Subcutaneous abdominal adipose tissue (tissue), 5 donors: ENCODE results near the gene TLE4.

Experiments
- H3K27ac ChIP-seq: one replicate; pipeline ENCODE4 v1.7.0; 2013; ENCODE audit warnings: low read depth, mild to moderate bottlenecking, inconsistent platforms, low read length, moderate library complexity
- H3K27me3 ChIP-seq, 5 donors: one replicate each; pipeline ENCODE4 v1.7.0; 2013; ENCODE audit warnings: low read length in 5 of 5, inconsistent platforms in 1 of 5; ENCODE audit not compliant: control insufficient read depth in 5 of 5, insufficient read depth in 4 of 5
- H3K36me3 ChIP-seq, 5 donors: one replicate each; pipeline ENCODE4 v1.7.0; 2013; ENCODE audit warnings: low read length in 5 of 5; ENCODE audit not compliant: control insufficient read depth in 5 of 5, insufficient read depth in 5 of 5
- H3K4me1 ChIP-seq, 5 donors: one replicate each; pipeline ENCODE4 v1.7.0; 2013; ENCODE audit warnings: low read length in 5 of 5, mild to moderate bottlenecking in 3 of 5, moderate library complexity in 1 of 5; ENCODE audit not compliant: control insufficient read depth in 5 of 5, insufficient read depth in 5 of 5
- H3K4me3 ChIP-seq, 5 donors: one replicate each; pipeline ENCODE4 v1.7.0; 2013; ENCODE audit warnings: low read length in 5 of 5, low read depth in 1 of 5
- H3K9ac ChIP-seq, 5 donors: one replicate each; pipeline ENCODE4 v1.7.0; 2013; ENCODE audit warnings: low read length in 5 of 5, mild to moderate bottlenecking in 4 of 5, moderate library complexity in 3 of 5
- H3K9me3 ChIP-seq, 5 donors: one replicate each; pipeline ENCODE4 v1.7.0; 2013; ENCODE audit warnings: low read length in 5 of 5; ENCODE audit not compliant: control insufficient read depth in 5 of 5
- donor health status: healthy.
- donor health status: healthy.
- donor health status: healthy.
- donor health status: healthy.
- donor health status: healthy.

Gene TLE4

GRCh38 chr9:79682076-79682736, 110.4 kb downstream of the TLE4 start:
- H3K27me3 ChIP-seq: no peaks in the 10 kb centered on the region

DNA sequence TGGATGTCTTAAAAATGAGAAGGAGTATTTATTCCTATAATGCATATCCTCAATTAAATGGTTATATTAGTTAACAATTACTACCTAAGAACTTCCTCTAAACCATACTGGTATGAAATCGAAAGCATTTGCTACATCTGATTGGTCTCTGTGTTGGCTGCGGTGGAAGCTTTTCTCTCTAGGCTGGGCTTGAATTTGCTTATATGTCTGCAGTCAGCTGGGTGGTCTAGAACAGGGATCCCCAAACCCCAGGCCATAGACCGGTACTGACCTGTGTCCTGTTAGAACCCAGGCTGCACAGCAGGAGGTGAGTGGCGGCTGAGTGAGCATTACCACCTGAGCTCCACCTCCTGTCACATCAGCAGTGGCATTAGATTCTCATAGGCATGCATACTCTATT, 112.3 kb downstream of the TLE4 start:
- Histone ChIP-seq H3K9me3 (no peaks in the 10 kb centered on the region), H3K4me1 (peaks cover 0 to 13% (median 9%) of the 10 kb centered on the region in 5 donors), H3K4me3 (no peak overlapping the region), H3K36me3 (no peaks in the 10 kb centered on the region), H3K27me3 (no peaks in the 10 kb centered on the region), H3K27ac (no peak overlapping the region), H3K9ac (no peak overlapping the region)

More at GRCh38 chr9:79682076-79682736, 110.4 kb downstream of the TLE4 start:
- H3K9me3 ChIP-seq: no peaks in the 10 kb centered on the region
- H3K36me3 ChIP-seq: no peaks in the 10 kb centered on the region
- H3K4me1 ChIP-seq: peaks cover 0 to 13% (median 9%) of the 10 kb centered on the region in 5 donors
- no peak overlapping the region for H3K27ac ChIP-seq
- no peak overlapping the region for H3K9ac ChIP-seq
- H3K4me3 ChIP-seq: no peak overlapping the region

DNA sequence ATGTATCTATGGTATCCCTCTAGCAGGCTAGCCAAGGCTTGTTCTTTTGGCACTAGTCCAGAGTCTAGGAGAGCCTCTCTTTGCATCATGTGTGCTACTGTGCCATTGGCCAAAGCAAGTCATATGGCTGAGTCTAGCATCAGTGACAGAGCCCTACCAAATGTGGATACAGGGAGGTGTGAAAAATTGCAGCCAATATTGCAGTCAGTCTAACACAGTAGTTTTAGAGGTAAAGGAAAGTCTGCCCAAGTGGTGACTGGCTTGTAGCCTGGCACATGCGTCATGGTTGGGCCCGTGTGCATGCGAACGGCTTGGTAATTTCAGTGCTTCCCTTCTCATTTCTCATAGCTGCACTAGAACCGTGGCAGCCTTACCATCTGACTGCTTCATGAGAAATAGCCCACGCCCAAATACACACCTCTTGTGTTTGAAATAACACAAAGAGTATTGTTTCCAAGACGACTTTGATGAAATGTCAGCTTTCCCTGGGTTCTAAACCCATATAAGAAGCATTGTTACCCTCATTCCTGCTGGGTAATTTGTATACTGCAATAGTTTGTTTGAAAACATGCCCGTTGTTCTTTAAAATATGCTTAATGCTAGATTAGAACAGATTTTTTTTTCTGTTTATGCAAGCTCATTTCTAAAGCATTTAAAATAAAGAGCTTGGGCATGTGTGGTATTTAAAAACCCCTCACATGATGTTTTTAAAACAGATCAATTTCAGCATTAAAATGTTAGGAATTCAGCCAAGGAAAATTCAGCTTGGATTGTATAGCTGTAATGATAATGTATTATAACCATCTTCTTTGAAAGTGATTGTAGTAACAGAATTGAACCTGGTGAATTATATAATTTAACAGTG, 113.2 kb downstream of the TLE4 start:
- Histone ChIP-seq H3K4me3 (no peak overlapping the region), H3K27ac (no peak overlapping the region), H3K9me3 (no peaks in the 10 kb centered on the region), H3K9ac (no peak overlapping the region), H3K27me3 (no peaks in the 10 kb centered on the region), H3K4me1 (peaks cover 0 to 13% (median 9%) of the 10 kb centered on the region in 5 donors), H3K36me3 (no peaks in the 10 kb centered on the region)

DNA sequence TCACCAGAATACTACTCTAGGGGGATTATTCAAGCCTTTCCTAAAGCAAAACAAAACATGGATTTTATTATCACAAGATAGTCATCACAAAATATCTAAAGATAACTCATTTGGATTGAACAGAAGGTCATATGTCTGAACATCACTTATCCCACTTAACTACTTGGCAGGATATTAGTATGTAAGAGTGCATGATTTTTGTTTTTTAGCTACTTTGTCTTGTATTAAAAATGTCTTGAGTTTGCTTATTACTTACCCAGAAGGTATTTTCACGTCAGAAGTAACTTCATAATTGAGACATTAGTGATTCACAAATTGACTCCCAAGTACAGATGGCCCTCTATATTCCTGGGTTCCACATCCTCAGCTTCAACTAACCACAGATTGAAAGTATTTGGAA, 113.8 kb downstream of the TLE4 start:
- Histone ChIP-seq H3K9me3 (no peaks in the 10 kb centered on the region), H3K36me3 (no peaks in the 10 kb centered on the region), H3K9ac (no peak overlapping the region), H3K4me1 (peaks cover 0 to 13% (median 9%) of the 10 kb centered on the region in 5 donors), H3K4me3 (no peak overlapping the region), H3K27me3 (no peaks in the 10 kb centered on the region), H3K27ac (no peak overlapping the region)

GRCh38 chr9:79686381-79687130, 114.8 kb downstream of the TLE4 start:
- H3K4me1 ChIP-seq: peaks cover 0 to 13% (median 9%) of the 10 kb centered on the region in 5 donors
- no peak overlapping the region for H3K27ac ChIP-seq
- no peaks in the 10 kb centered on the region for H3K27me3 ChIP-seq
- no peaks in the 10 kb centered on the region for H3K36me3 ChIP-seq
- no peak overlapping the region for H3K9ac ChIP-seq
- no peaks in the 10 kb centered on the region for H3K9me3 ChIP-seq
- H3K4me3 ChIP-seq: no peak overlapping the region

- Histone ChIP-seq H3K9me3 (no peaks in the 10 kb centered on the region), H3K4me1 (peaks cover 0 to 13% (median 9%) of the 10 kb centered on the region in 5 donors), H3K36me3 (no peaks in the 10 kb centered on the region), H3K9ac (no peak overlapping the region), H3K27ac (no peak overlapping the region), H3K4me3 (no peak overlapping the region), H3K27me3 (no peaks in the 10 kb centered on the region)
These were observed 115.3 kb downstream of the TLE4 start for GRCh38 chr9:79687131-79687447.

DNA sequence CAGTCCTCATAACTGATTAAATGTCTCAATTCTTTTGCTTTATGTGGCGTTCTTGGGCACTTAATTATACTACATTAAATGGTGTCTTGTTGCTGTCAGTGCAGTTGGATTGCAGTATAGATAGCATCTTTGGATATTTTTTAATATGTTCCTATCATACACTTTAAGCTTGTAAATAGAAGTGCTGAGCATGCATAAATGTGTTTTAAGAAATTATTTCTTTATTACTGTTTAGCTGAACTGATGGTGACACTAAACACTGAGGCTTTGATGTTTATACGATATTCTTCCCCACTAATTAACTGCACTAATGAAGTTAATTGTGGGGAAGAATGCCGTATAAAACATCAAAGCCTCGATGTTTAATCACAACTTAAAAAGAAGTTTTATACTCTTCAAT, 116.6 kb downstream of the TLE4 start:
- peaks cover 0 to 10% (median 9%) of the 10 kb centered on the region in 5 donors for H3K4me1 ChIP-seq
- no peaks in the 10 kb centered on the region for H3K36me3 ChIP-seq
- H3K27me3 ChIP-seq: no peaks in the 10 kb centered on the region
- no peak overlapping the region for H3K27ac ChIP-seq
- no peaks in the 10 kb centered on the region for H3K9me3 ChIP-seq
- H3K9ac ChIP-seq: no peak overlapping the region
- no peak overlapping the region for H3K4me3 ChIP-seq

- H3K4me1 ChIP-seq: peaks cover 0 to 10% (median 9%) of the 10 kb centered on the region in 5 donors
- no peak overlapping the region for H3K4me3 ChIP-seq
- no peak overlapping the region for H3K27ac ChIP-seq
- no peaks in the 10 kb centered on the region for H3K9me3 ChIP-seq
- no peaks in the 10 kb centered on the region for H3K36me3 ChIP-seq
- H3K9ac ChIP-seq: no peak overlapping the region
- H3K27me3 ChIP-seq: no peaks in the 10 kb centered on the region
These were observed 117.8 kb downstream of the TLE4 start for GRCh38 chr9:79689576-79689975.

GRCh38 chr9:79691496-79691895, 119.7 kb downstream of the TLE4 start:
- Histone ChIP-seq H3K27me3 (no peaks in the 10 kb centered on the region), H3K4me3 (no peak overlapping the region), H3K4me1 (peaks cover 0 to 7% (median 5%) of the 10 kb centered on the region in 5 donors), H3K36me3 (no peaks in the 10 kb centered on the region), H3K9ac (no peak overlapping the region), H3K9me3 (no peaks in the 10 kb centered on the region), H3K27ac (no peak overlapping the region)
